Body of pancreas (tissue), 4 donors: ENCODE measurements around the gene MRTFA. TPM values are rescaled to one million over a fixed set of nuclear protein-coding genes. Genes with fewer than 3 reads are reported as not detected.
A peak's percentile ranks its signal among the peaks of the same experiment; 100 is the strongest.

ENCODE experiments used
- ATAC-seq: fragments of 150-250 bp; one replicate; pipeline ENCODE4 v1.9.1; 2016
- DNase-seq, 4 donors: peaks; one replicate each; pipeline ENCODE4 v3.0.0-alpha.2; 2019
- H3K27ac ChIP-seq, 4 donors: fragments of 200-600 bp; sonication (generic); 1 replicate in 3 of 4; 2 replicates in 1 of 4; pipeline versions ENCODE4 v1.5.1 to v1.6.1; 2016 to 2019; ENCODE audit warnings: mild to moderate bottlenecking in 1 of 4, mixed read lengths in 1 of 4, moderate library complexity in 1 of 4
- H3K27me3 ChIP-seq, 2 donors: fragments of 200-600 bp; sonication (generic); one replicate each; pipeline ENCODE4 v1.6.0; 2016; ENCODE audit warnings: mild to moderate bottlenecking in 1 of 2
- H3K36me3 ChIP-seq, 2 donors: fragments of 200-600 bp; sonication (generic); replicated peaks in 1 of 2; 2 replicates each; pipeline ENCODE4 v1.5.1; 2016; ENCODE audit warnings: low read depth in 2 of 2; ENCODE audit not compliant: insufficient read depth in 1 of 2
- H3K4me1 ChIP-seq: fragments of 200-600 bp; sonication (generic); one replicate; pipeline ENCODE4 v1.6.0; 2016
- H3K4me3 ChIP-seq, 2 donors: fragments of 200-600 bp; sonication (generic); 1 replicate in 1 of 2; 2 replicates in 1 of 2; pipeline ENCODE4 v1.5.1; 2016 to 2019
- H3K9me3 ChIP-seq, 3 donors: fragments of 200-600 bp; sonication (generic); 1 replicate in 2 of 3; 2 replicates in 1 of 3; pipeline ENCODE4 v1.5.1; 2016
- CTCF ChIP-seq, 7 experiments: fragments of 450-650 bp in 4 of 7; fragments of 200-600 bp in 3 of 7; sonication (generic) in 3 of 7; IDR thresholded peaks; one replicate each; pipeline ENCODE4 v1.5.1; 2016 to 2019; ENCODE audit warnings: antibody characterized with exemption in 7 of 7
- POLR2A ChIP-seq, 3 donors: fragments of 450-650 bp; IDR thresholded peaks; one replicate each; pipeline ENCODE4 v1.6.1; 2016; ENCODE audit warnings: antibody characterized with exemption in 3 of 3, mild to moderate bottlenecking in 2 of 3
- WGBS, 2 donors: methylation state at CpG; one replicate each; pipeline ENCODE4 v1.1.5; 2017; 5-methylcytosine and 5-hydroxymethylcytosine counted together
- intact Hi-C: fragments of 100-400 bp; cut with DNase I; formaldehyde crosslinking; loops from one replicate; pipeline ENCODE4 v1.15.1; 2023
- total RNA-seq, 2 donors: library from RNA; depleted of rRNA; stranded (reverse); fragments of >200 nt; gene quantifications; one replicate each; pipeline ENCODE4 v1.1.0, GENCODE V29; 2016

The MRTFA gene
- total RNA-seq, 2 donors from 2014 or later = 47.0 to 71.5 TPM

GRCh38 chr22:40519284-40519947, 117.1 kb downstream of the MRTFA start:
- no peaks in the 10 kb centered on the region for H3K36me3 ChIP-seq
- peak; percentile 59 for ATAC-seq
- 64 to 67% methylated on average over 5 of the region's 5 CpGs for WGBS, 2 donors
- no peak for DNase-seq
- H3K9me3 ChIP-seq = no peaks in the 10 kb centered on the region
- H3K27ac ChIP-seq = peak overlapping the region in 3 of 4 donors; percentile 0 to 66 (median 14)
- no peak for TF ChIP-seq POLR2A (IDR thresholded peaks at IDR 0.05)
- TF ChIP-seq CTCF (IDR thresholded peaks at IDR 0.05) = no peak
- peaks cover 9% of the 10 kb centered on the region for H3K4me1 ChIP-seq
- H3K27me3 ChIP-seq = no peaks in the 10 kb centered on the region
- intact Hi-C loops = no loop called here
- H3K4me3 ChIP-seq = no peak overlapping the region

- no peak for DNase-seq
- no peak for TF ChIP-seq POLR2A (IDR thresholded peaks at IDR 0.05)
- no peak for TF ChIP-seq CTCF (IDR thresholded peaks at IDR 0.05)
- WGBS, 2 donors = 81 to 92% methylated on average over 4 of the region's 4 CpGs
- intact Hi-C loops = no loop called here
- ATAC-seq = no peak
- Histone ChIP-seq H3K4me3 (no peak overlapping the region), H3K9me3 (no peaks in the 10 kb centered on the region), H3K36me3 (no peaks in the 10 kb centered on the region), H3K27ac (peak overlapping the region in 2 of 4 donors; percentile 0 to 66), H3K27me3 (no peaks in the 10 kb centered on the region), H3K4me1 (peaks cover 3% of the 10 kb centered on the region)
Measured at GRCh38 chr22:40518840-40519239, 117.7 kb downstream of the MRTFA start.

GRCh38 chr22:40517631-40518030, 118.9 kb downstream of the MRTFA start:
- DNase-seq = no peak
- intact Hi-C loops = no loop called here

GRCh38 chr22:40516416-40516815, 120.1 kb downstream of the MRTFA start:
- H3K36me3 ChIP-seq = no peaks in the 10 kb centered on the region
- H3K9me3 ChIP-seq = no peaks in the 10 kb centered on the region
- intact Hi-C loops = no loop called here
- H3K27ac ChIP-seq = no peak overlapping the region
- H3K4me3 ChIP-seq = no peak overlapping the region
- no peaks in the 10 kb centered on the region for H3K27me3 ChIP-seq
- WGBS, 2 donors = 65 to 88% methylated on average over 3 of the region's 3 CpGs
- ATAC-seq = no peak
- peaks cover 13% of the 10 kb centered on the region for H3K4me1 ChIP-seq
- no peak for DNase-seq
- no peak for TF ChIP-seq POLR2A (IDR thresholded peaks at IDR 0.05)
- TF ChIP-seq CTCF (IDR thresholded peaks at IDR 0.05) = no peak

More at GRCh38 chr22:40517631-40518030, 118.9 kb downstream of the MRTFA start:
- WGBS, 2 donors = 63 to 68% methylated on average over 3 of the region's 3 CpGs
- Histone ChIP-seq H3K4me3 (no peak overlapping the region), H3K27ac (no peak overlapping the region), H3K9me3 (no peaks in the 10 kb centered on the region), H3K4me1 (peaks cover under 1% of the 10 kb centered on the region), H3K27me3 (no peaks in the 10 kb centered on the region), H3K36me3 (no peaks in the 10 kb centered on the region)
- TF ChIP-seq POLR2A (IDR thresholded peaks at IDR 0.05) = no peak
- TF ChIP-seq CTCF (IDR thresholded peaks at IDR 0.05) = no peak
- ATAC-seq = no peak
